Measurements from ENCODE around the gene FREM3. TPM values are rescaled to one million over a fixed set of nuclear protein-coding genes. Genes with fewer than 3 reads are reported as not detected.

The FREM3 gene
- total and polyA plus RNA-seq, 2 of the 8 experiments (the other 6 are each of a cell fraction or from before 2014, with no cell fraction given) = 0.03 to 0.11 TPM

- Histone ChIP-seq H2BK15ac (ENCODE audit: low read length) (no peak overlapping the region), H4K20me1 (replicated peaks in 1 of 2; ENCODE audit: control insufficient read depth in 1 of 2, insufficient read depth in 2 of 2, low read length in 2 of 2) (peaks cover 0 to 1% of the 10 kb centered on the region in 2 experiments), H2AK5ac (ENCODE audit: low read depth, low read length) (no peak overlapping the region), H3K4me3 (ENCODE audit: extremely low read depth in 1 of 4, insufficient read depth in 2 of 4, low read depth in 3 of 4, low read length in 4 of 4) (no peak overlapping the region), H3K9ac (replicated peaks in 1 of 4; ENCODE audit: extremely low read depth in 1 of 4, low read depth in 3 of 4, low read length in 3 of 4) (no peak overlapping the region), H4K91ac (replicated peaks; ENCODE audit: insufficient read length, low read length) (no peak overlapping the region), H4K8ac (ENCODE audit: extremely low read depth, insufficient read depth, low read length) (no peak overlapping the region), H4K5ac (ENCODE audit: insufficient read length, low read depth, low read length) (no peak overlapping the region), H3K14ac (ENCODE audit: insufficient read length) (no peak overlapping the region), H3K4me1 (replicated peaks in 1 of 4; ENCODE audit: control insufficient read depth in 3 of 4, insufficient read depth in 4 of 4, low read length in 3 of 4) (no peaks in the 10 kb centered on the region), H3K4me2 (ENCODE audit: insufficient read depth in 1 of 2, low read depth in 2 of 2, low read length in 2 of 2) (no peak overlapping the region), H3K27me3 (replicated peaks in 1 of 4; ENCODE audit: control insufficient read depth in 3 of 4, extremely low read depth in 1 of 4, insufficient read depth in 3 of 4, low read length in 3 of 4) (no peaks in the 10 kb centered on the region), H2BK12ac (ENCODE audit: low read depth, low read length) (no peak overlapping the region), H3K79me1 (ENCODE audit: low read depth, low read length) (no peaks in the 10 kb centered on the region), H3K4ac (replicated peaks; ENCODE audit: insufficient read length, low read depth, low read length) (no peak overlapping the region), H3K23me2 (ENCODE audit: low read depth, low read length) (no peaks in the 10 kb centered on the region), H2AFZ (ENCODE audit: low read length) (no peak overlapping the region), H3K23ac (ENCODE audit: insufficient read length) (no peak overlapping the region), H3K36me3 (ENCODE audit: control insufficient read depth in 2 of 4, insufficient read depth in 4 of 4, low read length in 3 of 4) (peaks cover 33 to 95% (median 67%) of the 10 kb centered on the region in 4 experiments), H2BK120ac (replicated peaks; ENCODE audit: low read depth, low read length) (no peak overlapping the region), H3K9me3 (ENCODE audit: insufficient read depth in 2 of 2, low read depth in 1 of 2, low read length in 1 of 2) (no peaks in the 10 kb centered on the region), H3K79me2 (ENCODE audit: control insufficient read depth in 1 of 2, insufficient read depth in 2 of 2, low read length in 2 of 2) (peaks cover 0 to 19% of the 10 kb centered on the region in 2 experiments; a peak in 2 of 4 replicates), H3K27ac (ENCODE audit: low read depth, low read length) (no peak overlapping the region), H2BK20ac (ENCODE audit: low read length) (no peak overlapping the region), H3K56ac (replicated peaks; ENCODE audit: insufficient read length, low read depth, low read length) (no peak overlapping the region), H3K18ac (ENCODE audit: extremely low read depth, low read length) (no peak overlapping the region), H2BK5ac (ENCODE audit: low read depth, low read length) (no peak overlapping the region)
- TF ChIP-seq USF2 (IDR thresholded peaks at IDR 0.05; ENCODE audit: low read length) = no peak
- TF ChIP-seq KDM4A (IDR thresholded peaks at IDR 0.05; ENCODE audit: low read depth, low read length, severe bottlenecking) = no peak
- TF ChIP-seq CBX8 (IDR thresholded peaks at IDR 0.05; ENCODE audit: borderline replicate concordance, low read depth, low read length) = no peak
- no peak for TF ChIP-seq CTCF (IDR thresholded peaks at IDR 0.05; ENCODE audit: control extremely low read depth in 1 of 3, insufficient read depth in 1 of 3, low read depth in 1 of 3, low read length in 3 of 3)
- no peak for TF ChIP-seq SRF (IDR thresholded peaks at IDR 0.05; ENCODE audit: low read depth, low read length)
- no peak for TF ChIP-seq CHD1 (IDR thresholded peaks at IDR 0.05; ENCODE audit: low read depth, low read length)
- no peak for TF ChIP-seq CTBP2 (IDR thresholded peaks at IDR 0.05; ENCODE audit: borderline replicate concordance, insufficient read depth, insufficient read length, low read length)
- POLR2A ChIA-PET (ENCODE audit: partially characterized antibody) = interaction anchor here (0.8 to 1.0 kb wide), 2 partner anchors 21 to 192 kb away, joined by 3 to 5 read pairs; no protein-coding TSS in a partner anchor
- DNase-seq (ENCODE audit: low read depth in 1 of 2, low spot score in 2 of 2) (no peak), FAIRE-seq (no peak)
- WGBS, 2 experiments (ENCODE audit: extremely low coverage in 1 of 2, insufficient coverage in 1 of 2, insufficient read length in 1 of 2, insufficient replicate concordance in 2 of 2, low coverage in 1 of 2, low lambda C conversion rate in 2 of 2, missing lambda C conversion rate in 1 of 2) = 98% methylated on average over 2 of the region's 2 CpGs; no CpG with 5 or more reads in 1 of the 2 experiments
- CTCF ChIA-PET (ENCODE audit: partially characterized antibody) = interaction anchor here (0.8 to 1.8 kb wide), 10 partner anchors 9 to 237 kb away, joined by 3 to 5 read pairs (median 3); no protein-coding TSS in a partner anchor
Observed at GRCh38 chr4:143531788-143532491, 168.5 kb downstream of the FREM3 start.
